Gastroesophageal sphincter (tissue), 4 donors: Measurements from ENCODE around the gene NTMT2. TPM values are rescaled to one million over a fixed set of nuclear protein-coding genes. Genes with fewer than 3 reads are reported as not detected.

Source experiments
- ATAC-seq: fragments of 150-250 bp; one replicate; pipeline ENCODE4 v1.9.1; 2016; ENCODE audit warnings: mild to moderate bottlenecking, moderate library complexity
- H3K27ac ChIP-seq, 4 donors: fragments of 200-600 bp; sonication (generic) in 3 of 4; 1 replicate in 3 of 4; 2 replicates in 1 of 4; pipeline ENCODE4 v1.5.1; 2016 to 2019
- H3K27me3 ChIP-seq: fragments of 200-600 bp; sonication (generic); one replicate; pipeline ENCODE4 v1.5.1; 2019
- H3K36me3 ChIP-seq, 2 donors: fragments of 200-600 bp; sonication (generic); one replicate each; pipeline ENCODE4 v1.5.1; 2019; ENCODE audit warnings: control low read depth in 1 of 2
- H3K4me1 ChIP-seq, 3 donors: fragments of 200-600 bp; sonication (generic); 1 replicate in 2 of 3; 2 replicates in 1 of 3; pipeline ENCODE4 v1.5.1; 2016 to 2019; ENCODE audit warnings: control low read depth in 2 of 3
- H3K4me3 ChIP-seq, 2 donors: fragments of 200-600 bp; sonication (generic); one replicate each; pipeline ENCODE4 v1.5.1; 2019; ENCODE audit warnings: mild to moderate bottlenecking in 1 of 2, moderate library complexity in 1 of 2
- H3K9me3 ChIP-seq, 3 donors: fragments of 200-600 bp; sonication (generic); one replicate each; pipeline ENCODE4 v1.5.1; 2017 to 2019; ENCODE audit warnings: control low read depth in 2 of 3
- EP300 ChIP-seq: sonication (generic); formaldehyde crosslinking; IDR thresholded peaks from one replicate; pipeline ENCODE4 v1.6.1; 2017; ENCODE audit warnings: antibody characterized with exemption, mild to moderate bottlenecking
- POLR2A ChIP-seq, 2 donors: fragments of 450-650 bp; IDR thresholded peaks; one replicate each; pipeline ENCODE4 v1.6.1; 2017; ENCODE audit warnings: antibody characterized with exemption in 2 of 2, mild to moderate bottlenecking in 2 of 2, moderate library complexity in 1 of 2
- POLR2AphosphoS5 ChIP-seq: sonication (generic); formaldehyde crosslinking; IDR thresholded peaks from one replicate; pipeline ENCODE4 v1.6.1; 2017; ENCODE audit warnings: antibody characterized with exemption
- WGBS, 2 donors: methylation state at CpG; one replicate each; pipeline ENCODE4 v1.1.5; 2018; ENCODE audit warnings: low coverage in 1 of 2; 5-methylcytosine and 5-hydroxymethylcytosine counted together
- total RNA-seq, 4 donors: library from RNA; depleted of rRNA; stranded (reverse); fragments of >200 nt; gene quantifications; one replicate each; pipeline ENCODE4 v1.1.0, GENCODE V29; 2016
- TF ChIP-seq, protein P1 (sequence below), 4 experiments: fragments of 200-600 bp in 2 of 4; fragments of 450-650 bp in 2 of 4; sonication (generic) in 1 of 4; IDR thresholded peaks; one replicate each; pipeline ENCODE4 v1.5.1; 2017 to 2019; ENCODE audit warnings: antibody characterized with exemption in 4 of 4, mild to moderate bottlenecking in 2 of 4, moderate library complexity in 2 of 4

The NTMT2 gene
- total RNA-seq, 4 donors from 2014 or later: not detected

DNA sequence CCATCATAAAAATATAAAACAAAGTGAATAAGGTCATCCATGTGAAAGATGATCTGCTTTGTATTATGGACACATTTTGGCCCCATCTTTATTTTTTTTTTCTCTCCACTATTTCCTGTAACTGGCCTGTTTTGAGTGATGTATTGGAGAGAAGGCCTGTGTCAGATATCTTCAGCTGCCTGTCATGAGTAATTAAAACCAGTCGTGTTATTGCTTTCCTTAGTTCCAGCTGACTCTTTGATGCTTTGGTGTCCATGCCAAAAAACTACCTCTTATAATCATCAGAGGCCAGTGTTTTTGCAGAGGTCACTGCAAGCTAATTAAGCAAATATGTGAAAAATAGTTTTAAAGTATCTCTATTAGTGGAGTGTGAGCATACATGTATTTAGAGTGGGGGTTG, 29.7 kb downstream of the NTMT2 start:
- 24 to 36% methylated on average over 1 of the region's 1 CpG for WGBS, 2 donors
- TF ChIP-seq POLR2A (IDR thresholded peaks at IDR 0.05) (no peak), EP300 (no peak), POLR2AphosphoS5 (no peak)
- TF ChIP-seq, protein P1, sequence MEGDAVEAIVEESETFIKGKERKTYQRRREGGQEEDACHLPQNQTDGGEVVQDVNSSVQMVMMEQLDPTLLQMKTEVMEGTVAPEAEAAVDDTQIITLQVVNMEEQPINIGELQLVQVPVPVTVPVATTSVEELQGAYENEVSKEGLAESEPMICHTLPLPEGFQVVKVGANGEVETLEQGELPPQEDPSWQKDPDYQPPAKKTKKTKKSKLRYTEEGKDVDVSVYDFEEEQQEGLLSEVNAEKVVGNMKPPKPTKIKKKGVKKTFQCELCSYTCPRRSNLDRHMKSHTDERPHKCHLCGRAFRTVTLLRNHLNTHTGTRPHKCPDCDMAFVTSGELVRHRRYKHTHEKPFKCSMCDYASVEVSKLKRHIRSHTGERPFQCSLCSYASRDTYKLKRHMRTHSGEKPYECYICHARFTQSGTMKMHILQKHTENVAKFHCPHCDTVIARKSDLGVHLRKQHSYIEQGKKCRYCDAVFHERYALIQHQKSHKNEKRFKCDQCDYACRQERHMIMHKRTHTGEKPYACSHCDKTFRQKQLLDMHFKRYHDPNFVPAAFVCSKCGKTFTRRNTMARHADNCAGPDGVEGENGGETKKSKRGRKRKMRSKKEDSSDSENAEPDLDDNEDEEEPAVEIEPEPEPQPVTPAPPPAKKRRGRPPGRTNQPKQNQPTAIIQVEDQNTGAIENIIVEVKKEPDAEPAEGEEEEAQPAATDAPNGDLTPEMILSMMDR (IDR thresholded peaks at IDR 0.05): no peak
- no peaks in the 10 kb centered on the region for H3K36me3 ChIP-seq
- H3K4me1 ChIP-seq: no peaks in the 10 kb centered on the region
- no peak overlapping the region for H3K27ac ChIP-seq
- H3K27me3 ChIP-seq: no peaks in the 10 kb centered on the region
- no peak overlapping the region for H3K4me3 ChIP-seq
- ATAC-seq: no peak
- peaks cover 0 to 14% (median 0%) of the 10 kb centered on the region in 3 donors for H3K9me3 ChIP-seq

DNA sequence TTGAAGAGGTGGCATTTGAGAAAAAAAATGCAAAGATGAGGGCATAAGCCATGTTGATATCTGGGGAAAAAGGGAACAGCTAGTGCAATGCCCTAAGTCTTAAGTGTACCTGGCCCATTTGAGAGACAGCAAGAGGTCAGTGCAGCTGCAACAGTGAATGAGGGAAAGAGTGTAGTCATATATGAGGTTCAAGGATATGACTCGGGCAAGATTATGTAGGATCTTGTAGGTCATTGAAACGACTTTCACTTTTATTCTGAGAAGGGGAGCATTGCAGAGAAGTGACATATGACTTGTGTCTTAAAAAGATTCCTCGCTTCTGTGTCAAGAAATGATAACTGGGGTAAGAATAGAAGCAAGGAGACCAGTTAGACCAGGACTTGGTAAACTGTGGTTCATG, 31.0 kb downstream of the NTMT2 start:
- ATAC-seq: no peak
- Histone ChIP-seq H3K9me3 (peaks cover 0 to 5% (median 0%) of the 10 kb centered on the region in 3 donors), H3K4me3 (no peak overlapping the region)

DNA sequence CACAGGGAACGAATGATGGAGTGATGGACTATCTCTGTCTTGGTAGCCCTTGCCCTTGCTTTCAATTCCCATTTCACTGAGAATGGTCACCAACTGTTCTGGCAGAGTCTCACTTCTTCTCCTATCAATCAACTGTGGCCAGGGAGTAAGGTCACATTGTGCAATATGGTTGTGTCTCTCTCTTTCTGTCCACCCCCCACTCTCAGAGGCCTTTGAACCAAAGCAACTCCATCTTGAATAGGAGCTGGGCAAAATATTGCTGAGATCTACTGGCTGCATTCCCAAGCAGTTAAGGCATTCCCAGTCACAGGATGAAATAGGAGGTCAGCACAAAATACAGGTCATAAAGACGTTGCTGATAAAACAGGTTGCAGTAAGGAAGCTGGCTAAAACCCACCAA, 36.7 kb downstream of the NTMT2 start:
- no peaks in the 10 kb centered on the region for H3K27me3 ChIP-seq
- ATAC-seq: no peak
- TF ChIP-seq POLR2A (IDR thresholded peaks at IDR 0.05) (no peak), EP300 (no peak), POLR2AphosphoS5 (no peak)
- TF ChIP-seq, protein P1 (IDR thresholded peaks at IDR 0.05): no peak
- no peaks in the 10 kb centered on the region for H3K36me3 ChIP-seq
- no peaks in the 10 kb centered on the region for H3K4me1 ChIP-seq
- peaks cover 0 to 10% (median 0%) of the 10 kb centered on the region in 3 donors for H3K9me3 ChIP-seq
- 58% methylated on average over 2 of the region's 2 CpGs; no CpG with 5 or more reads in 1 of the 2 donors for WGBS, 2 donors
- H3K27ac ChIP-seq: no peak overlapping the region
- no peak overlapping the region for H3K4me3 ChIP-seq

More for the DNA sequence above, 31.0 kb downstream of the NTMT2 start:
- no peak for TF ChIP-seq POLR2A (IDR thresholded peaks at IDR 0.05)
- no peak for TF ChIP-seq POLR2AphosphoS5
- Histone ChIP-seq H3K4me1 (no peaks in the 10 kb centered on the region), H3K27ac (no peak overlapping the region), H3K36me3 (no peaks in the 10 kb centered on the region), H3K27me3 (no peaks in the 10 kb centered on the region)
- 69 to 71% methylated on average over 3 of the region's 3 CpGs for WGBS, 2 donors

DNA sequence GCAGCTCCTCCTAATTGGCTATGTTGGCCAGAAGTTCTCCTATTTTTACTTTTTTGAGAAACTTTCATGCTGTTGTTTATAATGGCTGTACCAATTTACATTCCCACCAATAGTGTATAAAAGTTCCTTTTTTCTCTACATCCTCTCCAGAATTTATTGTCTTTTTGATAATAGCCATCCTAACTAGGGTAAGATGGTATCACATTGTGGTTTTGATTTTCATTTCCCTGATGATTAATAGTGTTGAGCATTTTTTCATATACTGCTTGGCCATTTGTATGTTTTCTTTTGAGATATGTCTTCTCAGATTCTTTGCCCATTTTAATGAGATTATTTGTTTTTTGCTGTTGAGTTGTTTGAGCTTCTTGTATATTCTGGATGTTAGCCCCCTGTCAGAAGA, 46.8 kb downstream of the NTMT2 start:
- H3K27ac ChIP-seq: no peak overlapping the region
- ATAC-seq: no peak
- no peaks in the 10 kb centered on the region for H3K36me3 ChIP-seq
- H3K4me3 ChIP-seq: no peak overlapping the region
- H3K27me3 ChIP-seq: no peaks in the 10 kb centered on the region
- no peaks in the 10 kb centered on the region for H3K4me1 ChIP-seq
- peaks cover 0 to 28% (median 2%) of the 10 kb centered on the region in 3 donors for H3K9me3 ChIP-seq
- TF ChIP-seq, protein P1 (IDR thresholded peaks at IDR 0.05): no peak
- TF ChIP-seq POLR2AphosphoS5 (no peak), EP300 (no peak), POLR2A (IDR thresholded peaks at IDR 0.05) (no peak)

DNA sequence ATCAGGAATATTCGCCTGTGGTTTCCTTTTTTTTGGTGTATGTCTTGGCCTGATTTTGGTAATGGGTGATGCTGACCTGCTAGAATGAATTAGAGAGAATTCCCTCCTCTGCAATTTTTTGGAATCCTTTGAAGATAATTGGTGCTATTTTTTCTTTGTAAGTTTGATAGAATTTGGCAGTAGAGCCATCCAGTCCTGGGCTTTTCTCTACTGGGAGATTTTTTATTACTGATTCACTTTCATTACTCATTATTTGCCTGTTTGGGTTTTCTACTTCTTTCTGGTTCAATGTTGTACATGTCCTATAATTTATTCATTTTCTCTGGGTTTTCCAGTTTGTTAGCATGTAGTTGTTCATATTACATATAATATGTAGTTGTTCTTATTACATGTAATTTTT, 48.7 kb downstream of the NTMT2 start:
- TF ChIP-seq POLR2A (IDR thresholded peaks at IDR 0.05) (no peak), EP300 (no peak), POLR2AphosphoS5 (no peak)
- TF ChIP-seq, protein P1 (IDR thresholded peaks at IDR 0.05): no peak
- 90 to 100% methylated on average over 1 of the region's 1 CpG for WGBS, 2 donors
- no peak overlapping the region for H3K27ac ChIP-seq
- H3K36me3 ChIP-seq: no peaks in the 10 kb centered on the region
- H3K9me3 ChIP-seq: peaks cover 0 to 20% (median under 1%) of the 10 kb centered on the region in 3 donors
- no peaks in the 10 kb centered on the region for H3K4me1 ChIP-seq
- no peak for ATAC-seq
- no peaks in the 10 kb centered on the region for H3K27me3 ChIP-seq
- H3K4me3 ChIP-seq: no peak overlapping the region
